Neuronal stem cell (in vitro differentiated cells): ENCODE measurements around the gene USP17L22. TPM values are rescaled to one million over a fixed set of nuclear protein-coding genes. Genes with fewer than 3 reads are reported as not detected.
"Not testable (repeated sequence)": the region's sequence is repeated elsewhere in the genome, so short reads cannot be mapped to it uniquely, and the experiment has no call there.

ENCODE experiments used
- DNase-seq: peaks from one replicate; pipeline ENCODE4 v3.0.0-alpha.2; 2013; ENCODE audit warnings: low spot score
- H2AFZ ChIP-seq: one replicate; pipeline ENCODE4 v1.6.1; 2013; ENCODE audit warnings: mild to moderate bottlenecking, low read length, inconsistent platforms
- H2AK5ac ChIP-seq: 2 replicates; pipeline ENCODE4 v1.6.1; 2013; ENCODE audit warnings: low read depth, mild to moderate bottlenecking, inconsistent platforms, low read length, moderate library complexity, mixed read lengths
- H2BK120ac ChIP-seq: 2 replicates; pipeline ENCODE4 v1.6.1; 2013; ENCODE audit warnings: low read depth, mild to moderate bottlenecking, inconsistent platforms, low read length, moderate library complexity, mixed read lengths
- H2BK12ac ChIP-seq: one replicate; pipeline ENCODE4 v1.6.1; 2013; ENCODE audit warnings: low read length, inconsistent platforms
- H2BK15ac ChIP-seq: 2 replicates; pipeline ENCODE4 v1.6.1; 2013; ENCODE audit warnings: mild to moderate bottlenecking, low read length, inconsistent platforms, mixed read lengths
- H2BK5ac ChIP-seq: one replicate; pipeline ENCODE4 v1.6.1; 2013; ENCODE audit warnings: inconsistent platforms, mild to moderate bottlenecking, low read length, moderate library complexity
- H3K14ac ChIP-seq: one replicate; pipeline ENCODE4 v1.6.1; 2013; ENCODE audit warnings: low read length, inconsistent platforms
- H3K18ac ChIP-seq: 2 replicates; pipeline ENCODE4 v1.6.1; 2013; ENCODE audit warnings: low read length, inconsistent platforms
- H3K23ac ChIP-seq: 2 replicates; pipeline ENCODE4 v1.6.1; 2013; ENCODE audit warnings: low read depth, mild to moderate bottlenecking, mixed read lengths, low read length, inconsistent platforms; ENCODE audit not compliant: poor library complexity
- H3K27ac ChIP-seq: replicated peaks from 3 replicates; pipeline ENCODE4 v1.5.1; 2013; ENCODE audit warnings: low read length, inconsistent platforms
- H3K27me3 ChIP-seq, 3 experiments: 2 replicates each; pipeline ENCODE4 v1.6.1; 2013; ENCODE audit warnings: low read length in 3 of 3, mild to moderate bottlenecking in 2 of 3, inconsistent platforms in 1 of 3, low read depth in 1 of 3, mixed read lengths in 1 of 3, moderate library complexity in 1 of 3; ENCODE audit not compliant: control insufficient read depth in 3 of 3, insufficient read depth in 3 of 3
- H3K36me3 ChIP-seq, 2 donors: replicated peaks in 1 of 2; 2 replicates each; pipeline ENCODE4 v1.6.1; 2013; ENCODE audit warnings: low read length in 2 of 2; ENCODE audit not compliant: control insufficient read depth in 2 of 2, insufficient read depth in 2 of 2
- H3K4ac ChIP-seq: 2 replicates; pipeline ENCODE4 v1.6.1; 2013; ENCODE audit warnings: inconsistent platforms, mild to moderate bottlenecking, low read length, moderate library complexity
- H3K4me1 ChIP-seq, 2 donors: 1 replicate in 1 of 2; 2 replicates in 1 of 2; pipeline ENCODE4 v1.6.1; 2013; ENCODE audit warnings: low read length in 2 of 2, low read depth in 1 of 2; ENCODE audit not compliant: control insufficient read depth in 2 of 2, insufficient read depth in 1 of 2
- H3K4me2 ChIP-seq: one replicate; pipeline ENCODE4 v1.6.1; 2013; ENCODE audit warnings: mild to moderate bottlenecking, low read length, inconsistent platforms; ENCODE audit not compliant: insufficient read depth, poor library complexity, severe bottlenecking
- H3K4me3 ChIP-seq, 2 donors: 2 replicates each; pipeline ENCODE4 v1.5.1; 2013; ENCODE audit warnings: low read length in 2 of 2, mild to moderate bottlenecking in 2 of 2, inconsistent platforms in 1 of 2, moderate library complexity in 1 of 2
- H3K79me1 ChIP-seq: one replicate; pipeline ENCODE4 v1.6.1; 2013; ENCODE audit warnings: low read depth, mild to moderate bottlenecking, inconsistent platforms, low read length, moderate library complexity
- H3K9ac ChIP-seq: one replicate; pipeline ENCODE4 v1.6.1; 2013; ENCODE audit warnings: mild to moderate bottlenecking, low read depth, low read length, inconsistent platforms; ENCODE audit not compliant: poor library complexity
- H3K9me3 ChIP-seq, 2 donors: replicated peaks in 1 of 2; 2 replicates each; pipeline versions ENCODE3 to v1.6.1; 2013; ENCODE audit warnings: low read length in 2 of 2, mild to moderate bottlenecking in 2 of 2, inconsistent platforms in 1 of 2, low read depth in 1 of 2, mixed read lengths in 1 of 2, moderate library complexity in 1 of 2; ENCODE audit not compliant: control insufficient read depth in 2 of 2, insufficient read depth in 1 of 2
- H4K8ac ChIP-seq: one replicate; pipeline ENCODE4 v1.6.1; 2013; ENCODE audit warnings: low read depth, mild to moderate bottlenecking, inconsistent platforms, low read length, moderate library complexity
- H4K91ac ChIP-seq: one replicate; pipeline ENCODE4 v1.6.1; 2013; ENCODE audit warnings: low read length, low read depth, mild to moderate bottlenecking, inconsistent platforms; ENCODE audit not compliant: poor library complexity
- WGBS, 2 donors: extraction: QIAGEN DNeasy Blood & Tissue Kit; methylation state at CpG; one replicate each; pipeline ENCODE4 v1.1.7; 2013; ENCODE audit warnings: missing lambda C conversion rate in 2 of 2, mixed read lengths in 1 of 2; ENCODE audit not compliant: insufficient read length in 2 of 2, insufficient replicate concordance in 1 of 2; ENCODE audit errors: extremely low coverage in 2 of 2; 5-methylcytosine and 5-hydroxymethylcytosine counted together
- polyA plus RNA-seq, 2 experiments: library from polyadenylated mRNA; stranded (reverse); fragments of 200-250 nt; gene quantifications; one replicate each; pipeline ENCODE4 v1.2.3, GENCODE V29; 2013

USP17L22 gene
- not detected for polyA plus RNA-seq (2013, experiment 1 of 2)
- not detected for polyA plus RNA-seq (2013, experiment 2 of 2)

GRCh38 chr4:9267319-9267718 is at the start of gene USP17L22:
Gene USP17L22 (plus strand): TSS chr4:9267619. CDS start chr4:9267619, 0 bp downstream.
- H3K14ac ChIP-seq, H3K23ac ChIP-seq, H3K4me1 ChIP-seq, DNase-seq, H3K4ac ChIP-seq, H2BK120ac ChIP-seq, H3K9me3 ChIP-seq, H3K79me1 ChIP-seq, H3K18ac ChIP-seq, H3K27ac ChIP-seq, H2BK12ac ChIP-seq, H2AK5ac ChIP-seq, H3K4me3 ChIP-seq, H4K8ac ChIP-seq, H2AFZ ChIP-seq, H3K9ac ChIP-seq, H3K4me2 ChIP-seq, H2BK15ac ChIP-seq, H3K27me3 ChIP-seq, H4K91ac ChIP-seq, H2BK5ac ChIP-seq, H3K36me3 ChIP-seq: not testable (repeated sequence)
- WGBS, 2 donors = no CpG with 5 or more reads among the region's 15 CpGs

DNA sequence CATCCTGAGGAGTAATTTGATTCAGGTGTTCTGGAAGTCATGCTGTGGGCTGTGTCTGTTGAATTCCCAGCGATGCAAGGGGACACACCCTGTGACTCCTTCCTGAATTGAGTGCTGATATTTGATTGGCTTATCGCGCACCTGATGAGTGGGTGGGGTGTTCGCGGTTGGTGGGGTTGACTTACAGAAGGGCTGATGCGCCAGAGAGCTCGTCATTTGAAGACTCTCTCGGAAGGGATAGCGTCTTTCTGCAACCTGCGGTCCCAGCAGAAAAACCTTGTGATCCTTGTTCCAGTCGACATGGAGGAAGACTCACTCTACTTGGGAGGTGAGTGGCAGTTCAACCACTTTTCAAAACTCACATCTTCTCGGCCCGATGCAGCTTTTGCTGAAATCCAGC is 47.6 kb upstream of the USP17L22 start, which contains the start of gene USP17L12:
USP17L12 (plus strand) TSS at position 301 of the 400 bp plus-strand sequence; CDS start at position 301, 0 bp downstream.
- DNase-seq, H3K14ac ChIP-seq, H3K27me3 ChIP-seq, H2BK120ac ChIP-seq, H3K9ac ChIP-seq, H3K23ac ChIP-seq, H3K4ac ChIP-seq, H3K79me1 ChIP-seq, H4K8ac ChIP-seq, H4K91ac ChIP-seq, H2AK5ac ChIP-seq, H3K18ac ChIP-seq, H3K4me2 ChIP-seq, H3K36me3 ChIP-seq, H2AFZ ChIP-seq, H2BK5ac ChIP-seq, H3K27ac ChIP-seq, H3K4me3 ChIP-seq, H2BK12ac ChIP-seq, H3K9me3 ChIP-seq, H3K4me1 ChIP-seq, H2BK15ac ChIP-seq: not testable (repeated sequence)
- no CpG with 5 or more reads among the region's 13 CpGs for WGBS, 2 donors

- H2AFZ ChIP-seq, H2BK5ac ChIP-seq, H2BK12ac ChIP-seq, H4K8ac ChIP-seq, H3K14ac ChIP-seq, H3K18ac ChIP-seq, H3K9ac ChIP-seq, H3K4me3 ChIP-seq, DNase-seq, H3K4ac ChIP-seq, H3K27ac ChIP-seq, H3K23ac ChIP-seq, H3K79me1 ChIP-seq, H4K91ac ChIP-seq, H3K27me3 ChIP-seq, H3K9me3 ChIP-seq, H3K36me3 ChIP-seq, H2BK120ac ChIP-seq, H3K4me2 ChIP-seq, H2AK5ac ChIP-seq, H3K4me1 ChIP-seq, H2BK15ac ChIP-seq: not testable (repeated sequence)
- no CpG with 5 or more reads among the region's 14 CpGs for WGBS, 2 donors
Measured at GRCh38 chr4:9224596-9224995, 42.8 kb upstream of the USP17L22 start, which contains the start of gene USP17L13. Gene USP17L13 (plus strand): TSS chr4:9224896. CDS start chr4:9224896, 0 bp downstream.

GRCh38 chr4:9230249-9230648 is 37.2 kb upstream of the USP17L22 start:
- WGBS, 2 donors = no CpG with 5 or more reads among the region's 8 CpGs
- not testable (repeated sequence) for H3K27ac ChIP-seq, H2AFZ ChIP-seq, H4K8ac ChIP-seq, DNase-seq, H4K91ac ChIP-seq, H2BK15ac ChIP-seq, H3K9ac ChIP-seq, H3K79me1 ChIP-seq, H3K23ac ChIP-seq, H2BK5ac ChIP-seq, H3K4me3 ChIP-seq, H3K27me3 ChIP-seq, H3K9me3 ChIP-seq, H3K4me2 ChIP-seq, H2BK120ac ChIP-seq, H3K36me3 ChIP-seq, H3K4me1 ChIP-seq, H3K14ac ChIP-seq, H2BK12ac ChIP-seq, H3K18ac ChIP-seq, H2AK5ac ChIP-seq, H3K4ac ChIP-seq
